IMR-90 (cell line): ENCODE data around the gene SEL1L. TPM values are rescaled to one million over a fixed set of nuclear protein-coding genes. Genes with fewer than 3 reads are reported as not detected.
A peak's percentile ranks its signal among the peaks of the same experiment; 100 is the strongest.

Experiments
- ATAC-seq: fragments of 200-7000 bp; cut with Tn5 transposase; 2 replicates; pipeline ENCODE4 v1.9.1; 2020; ENCODE audit warnings: low read depth, mild to moderate bottlenecking, moderate library complexity
- BruUV-seq: library from RNA; stranded (reverse); fragments of 400-500 nt; replicated peaks from 2 replicates; lab custom pipeline; 2021; lab: Mats Ljungman, UMichigan
- CTCF ChIA-PET: fragments of 300-600 bp; formaldehyde crosslinking; extraction: SDS; loops from one replicate; lab custom pipeline; 2021; ENCODE audit warnings: antibody characterized with exemption; lab: Yijun Ruan, JAX
- POLR2A ChIA-PET: fragments of 300-600 bp; sonication (Branson Sonifier 250); formaldehyde crosslinking; loops from one replicate; lab custom pipeline; 2022; ENCODE audit warnings: antibody characterized with exemption; ENCODE audit not compliant: unreplicated experiment; lab: Charles Lee
- DNase-seq: peaks from one replicate; pipeline ENCODE4 v3.0.0; 2013
- H2AFZ ChIP-seq: replicated peaks from 2 replicates; pipeline ENCODE3; 2013; ENCODE audit warnings: low read length, mild to moderate bottlenecking; ENCODE audit not compliant: poor library complexity
- H2AK5ac ChIP-seq: 2 replicates; pipeline ENCODE4 v1.6.1; 2013; ENCODE audit warnings: low read depth, low read length, inconsistent platforms
- H2AK9ac ChIP-seq: replicated peaks from 2 replicates; pipeline ENCODE3; 2013; ENCODE audit warnings: mild to moderate bottlenecking, low read depth, low read length, moderate library complexity; ENCODE audit not compliant: poor library complexity
- H2BK120ac ChIP-seq: 2 replicates; pipeline ENCODE4 v1.6.1; 2013; ENCODE audit warnings: low read depth, low read length, inconsistent platforms
- H2BK15ac ChIP-seq: 3 replicates; pipeline ENCODE4 v1.6.1; 2013; ENCODE audit warnings: low read depth, low read length, inconsistent platforms
- H2BK20ac ChIP-seq: 2 replicates; pipeline ENCODE4 v1.6.1; 2013; ENCODE audit warnings: low read depth, mild to moderate bottlenecking, inconsistent platforms, low read length, moderate library complexity
- H2BK5ac ChIP-seq: 2 replicates; pipeline ENCODE4 v1.6.1; 2013; ENCODE audit warnings: mild to moderate bottlenecking, low read depth, low read length, inconsistent platforms; ENCODE audit not compliant: poor library complexity, severe bottlenecking
- H3K14ac ChIP-seq: replicated peaks from 2 replicates; pipeline ENCODE4 v1.6.1; 2013; ENCODE audit warnings: low read depth, low read length, inconsistent platforms
- H3K18ac ChIP-seq: 2 replicates; pipeline ENCODE4 v1.6.1; 2013; ENCODE audit warnings: low read depth, low read length, control low read depth
- H3K23ac ChIP-seq: 2 replicates; pipeline ENCODE4 v1.6.1; 2013; ENCODE audit warnings: low read depth, low read length, inconsistent platforms
- H3K27ac ChIP-seq: 2 replicates; pipeline ENCODE4 v1.5.1; 2013; ENCODE audit warnings: mild to moderate bottlenecking, control low read depth, low read length; ENCODE audit not compliant: insufficient read depth
- H3K27me3 ChIP-seq: 2 replicates; pipeline ENCODE4 v1.6.1; 2013; ENCODE audit warnings: low read length; ENCODE audit not compliant: control insufficient read depth, insufficient read depth
- H3K36me3 ChIP-seq: 2 replicates; pipeline ENCODE4 v1.6.1; 2013; ENCODE audit warnings: low read length, mixed read lengths; ENCODE audit not compliant: control insufficient read depth, insufficient read depth
- H3K4ac ChIP-seq: 2 replicates; pipeline ENCODE4 v1.6.1; 2013; ENCODE audit warnings: low read depth, low read length, inconsistent platforms
- H3K4me1 ChIP-seq: 2 replicates; pipeline ENCODE4 v1.6.1; 2013; ENCODE audit warnings: low read length, mixed read lengths; ENCODE audit not compliant: control insufficient read depth, insufficient read depth
- H3K4me2 ChIP-seq: 2 replicates; pipeline ENCODE4 v1.6.1; 2013; ENCODE audit warnings: low read depth, mild to moderate bottlenecking, control low read depth, low read length, moderate library complexity
- H3K4me3 ChIP-seq: 2 replicates; pipeline ENCODE4 v1.5.1; 2013; ENCODE audit warnings: low read depth, mild to moderate bottlenecking, control low read depth, low read length, moderate library complexity; ENCODE audit not compliant: insufficient read depth
- H3K56ac ChIP-seq: 2 replicates; pipeline ENCODE4 v1.6.1; 2013; ENCODE audit warnings: low read length, inconsistent platforms; ENCODE audit not compliant: insufficient read depth; ENCODE audit errors: extremely low read depth
- H3K79me1 ChIP-seq, 2 experiments: 2 replicates each; pipeline ENCODE4 v1.6.1; 2013; ENCODE audit warnings: low read length in 2 of 2, inconsistent platforms in 1 of 2, low read depth in 1 of 2
- H3K9ac ChIP-seq: 2 replicates; pipeline ENCODE4 v1.6.1; 2013; ENCODE audit warnings: low read depth, low read length, control low read depth
- H3K9me1 ChIP-seq: 2 replicates; pipeline ENCODE4 v1.6.1; 2013; ENCODE audit warnings: low read length, inconsistent platforms; ENCODE audit not compliant: insufficient read depth
- H3K9me3 ChIP-seq: 2 replicates; pipeline ENCODE4 v1.6.1; 2013; ENCODE audit warnings: low read length; ENCODE audit not compliant: control insufficient read depth, insufficient read depth
- H4K20me1 ChIP-seq: 2 replicates; pipeline ENCODE4 v1.6.1; 2013; ENCODE audit warnings: low read length, inconsistent platforms; ENCODE audit not compliant: insufficient read depth
- H4K5ac ChIP-seq: 2 replicates; pipeline ENCODE4 v1.6.1; 2013; ENCODE audit warnings: mild to moderate bottlenecking, low read depth, low read length, control low read depth
- H4K8ac ChIP-seq, 2 experiments: 2 replicates each; pipeline ENCODE4 v1.6.1; 2013; ENCODE audit warnings: low read depth in 2 of 2, low read length in 2 of 2, control low read depth in 1 of 2, inconsistent platforms in 1 of 2
- H4K91ac ChIP-seq: 2 replicates; pipeline ENCODE4 v1.6.1; 2013; ENCODE audit warnings: low read depth, low read length, inconsistent platforms; ENCODE audit not compliant: insufficient read depth
- BHLHE40 ChIP-seq: fragments of 150-350 bp; IDR thresholded peaks from 2 replicates; pipeline ENCODE4 v1.6.1; 2016; ENCODE audit warnings: mild to moderate bottlenecking, low read depth, low read length
- CHD1 ChIP-seq: IDR thresholded peaks from 2 replicates; pipeline ENCODE4 v1.6.1; 2012; ENCODE audit warnings: low read depth, low read length, improper control_type of control experiment
- MAZ ChIP-seq: IDR thresholded peaks from 2 replicates; pipeline ENCODE4 v1.6.1; 2012; ENCODE audit warnings: low read depth, mild to moderate bottlenecking, low read length, improper control_type of control experiment, moderate library complexity, borderline replicate concordance
- MXI1 ChIP-seq: IDR thresholded peaks from 2 replicates; pipeline ENCODE4 v1.6.1; 2012; ENCODE audit warnings: low read depth, mild to moderate bottlenecking, low read length, moderate library complexity, borderline replicate concordance
- POLR2A ChIP-seq: IDR thresholded peaks from 2 replicates; pipeline ENCODE4 v1.6.1; 2012; ENCODE audit warnings: mild to moderate bottlenecking, low read depth, low read length
- RFX5 ChIP-seq: IDR thresholded peaks from 2 replicates; pipeline ENCODE4 v1.8.0; 2012; ENCODE audit warnings: low read depth, mild to moderate bottlenecking, low read length, moderate library complexity
- WGBS, 2 experiments: methylation state at CpG; one replicate each; pipeline versions ENCODE4 v1.1.5 to v1.1.7; 2013; ENCODE audit warnings: missing lambda C conversion rate in 2 of 2; ENCODE audit not compliant: insufficient read length in 1 of 2; ENCODE audit errors: extremely low coverage in 2 of 2; 5-methylcytosine and 5-hydroxymethylcytosine counted together
- dilution Hi-C: fragments of 300-500 bp; cut with HindIII; formaldehyde crosslinking; loops from one replicate; pipeline ENCODE4 v1.14.3; 2018; ENCODE audit warnings: low sequenced_read_pairs; ENCODE audit not compliant: unreplicated experiment
- in situ Hi-C: fragments of 300-500 bp; cut with MboI; formaldehyde crosslinking; loops from 3 replicates; pipeline ENCODE4 v1.14.3; 2019; ENCODE audit warnings: low sequenced_read_pairs, inconsistent platforms, mixed read lengths
- intact Hi-C: fragments of 100-400 bp; cut with micrococcal nuclease; formaldehyde crosslinking; loops from 2 replicates; pipeline ENCODE4 v1.10.0; 2022
- polyA plus RNA-seq, 3 experiments: library from polyadenylated mRNA; depleted of rRNA; stranded (reverse); fragments of >200 nt; gene quantifications; 2 replicates each; pipeline ENCODE4 v1.2.3, GENCODE V29; 2012; ENCODE audit warnings: low replicate concordance in 1 of 3
- total RNA-seq: library from RNA; depleted of rRNA; stranded (reverse); fragments of >200 nt; gene quantifications from 2 replicates; pipeline ENCODE4 v1.2.3, GENCODE V29; 2012
- TF ChIP-seq, protein P1 (sequence below): fragments of 150-350 bp; IDR thresholded peaks from 2 replicates; pipeline ENCODE4 v1.6.1; 2017; ENCODE audit warnings: mild to moderate bottlenecking, antibody characterized with exemption, low read length, low read depth
- TF ChIP-seq, protein P2 (sequence below): conservative IDR thresholded peaks from 2 replicates; pipeline ENCODE4 v1.5.1; 2012; ENCODE audit warnings: mild to moderate bottlenecking, low read depth, low read length, improper control_type of control experiment
- TF ChIP-seq, protein P3 (sequence below): fragments of 150-350 bp; IDR thresholded peaks from 2 replicates; pipeline ENCODE4 v1.6.1; 2016; ENCODE audit warnings: low read depth, mild to moderate bottlenecking, low read length, moderate library complexity, borderline replicate concordance

SEL1L gene
- total and polyA plus RNA-seq, 2 of the 4 experiments (the other 2 are of a cell fraction) = 21.0 to 62.4 TPM

DNA sequence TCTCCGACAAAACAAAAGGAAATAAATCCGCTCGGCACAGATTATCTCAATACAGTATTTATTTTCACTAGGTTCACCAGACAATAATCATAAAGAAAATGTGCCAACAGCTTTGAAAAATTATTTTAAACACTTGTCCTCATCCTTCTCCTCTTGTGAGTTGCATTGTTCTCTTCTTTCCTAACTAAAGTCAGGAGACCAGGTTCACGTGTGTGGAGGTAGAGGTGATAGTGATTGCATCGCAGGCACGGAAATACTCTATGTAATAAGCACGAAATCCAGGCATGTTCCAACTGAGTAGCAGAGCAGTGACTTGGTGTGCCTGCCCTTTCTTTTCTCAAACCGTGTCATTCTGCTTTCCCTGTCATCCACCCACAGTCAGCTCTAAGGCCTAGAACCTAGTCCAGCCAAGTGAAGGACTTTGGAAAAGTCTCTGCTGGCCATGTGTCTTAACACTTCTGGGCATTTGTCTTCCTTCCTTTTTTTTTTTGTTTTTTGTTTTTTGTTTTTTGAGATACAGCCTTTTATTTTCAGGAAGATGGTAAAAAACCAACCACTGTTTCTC, 939 bp upstream of the SEL1L start (continued):
- TF ChIP-seq, protein P1, sequence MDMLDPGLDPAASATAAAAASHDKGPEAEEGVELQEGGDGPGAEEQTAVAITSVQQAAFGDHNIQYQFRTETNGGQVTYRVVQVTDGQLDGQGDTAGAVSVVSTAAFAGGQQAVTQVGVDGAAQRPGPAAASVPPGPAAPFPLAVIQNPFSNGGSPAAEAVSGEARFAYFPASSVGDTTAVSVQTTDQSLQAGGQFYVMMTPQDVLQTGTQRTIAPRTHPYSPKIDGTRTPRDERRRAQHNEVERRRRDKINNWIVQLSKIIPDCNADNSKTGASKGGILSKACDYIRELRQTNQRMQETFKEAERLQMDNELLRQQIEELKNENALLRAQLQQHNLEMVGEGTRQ = no peak
- TF ChIP-seq CHD1 (no peak), POLR2A (no peak)

DNA sequence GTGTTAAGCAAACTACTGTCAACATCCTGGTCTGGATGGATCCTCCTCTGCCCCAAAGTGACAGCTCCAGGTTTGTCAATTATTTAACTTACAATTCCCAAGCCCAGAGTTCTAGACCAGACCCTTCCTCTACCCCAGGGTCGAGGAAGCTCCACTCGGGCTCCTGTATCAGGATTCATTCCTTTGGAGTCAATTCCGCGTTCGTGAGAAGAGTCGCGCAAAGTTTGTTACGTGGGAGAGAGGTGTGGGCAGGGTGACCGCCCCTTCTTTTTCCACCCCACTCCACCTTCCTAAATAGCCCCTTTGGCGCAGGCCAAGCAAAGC, 479 bp downstream of the SEL1L start:
- DNase-seq (no peak), ATAC-seq (no peak)
- Histone ChIP-seq H2AK9ac (peak overlapping the region; percentile 49), H4K20me1 (no peaks in the 10 kb centered on the region; the same call in 1 of the 2 replicates), H4K5ac (peak overlapping the region; percentile 13; the same call in 1 of the 2 replicates), H3K4ac (peak overlapping the region; percentile 55), H2BK120ac (no peak overlapping the region), H3K79me1 (peaks cover 10 to 11% of the 10 kb centered on the region in 2 experiments; a peak in 3 of 4 replicates), H3K4me1 (no peaks in the 10 kb centered on the region), H3K9me3 (no peaks in the 10 kb centered on the region), H3K23ac (no peak overlapping the region; the same call in 1 of the 2 replicates), H2BK5ac (no peak overlapping the region), H2BK15ac (no peak overlapping the region), H2AFZ (peak overlapping the region; percentile 93), H3K27me3 (no peaks in the 10 kb centered on the region), H3K14ac (no peak overlapping the region), H3K27ac (peak overlapping the region; percentile 77), H4K8ac (peak overlapping the region; percentile 52 to 64; a peak in 3 of 4 replicates), H3K9ac (peak overlapping the region; percentile 79), H2BK20ac (no peak overlapping the region), H3K9me1 (no peaks in the 10 kb centered on the region), H3K36me3 (peaks cover 2% of the 10 kb centered on the region; the same call in 1 of the 2 replicates), H3K56ac (no peak overlapping the region), H3K4me3 (peak overlapping the region; percentile 96), H3K18ac (no peak overlapping the region), H2AK5ac (0 out of 2 replicates have a peak overlapping the region, but pooled peaks have one; percentile 13), H4K91ac (no peak overlapping the region), H3K4me2 (peak overlapping the region; percentile 91)
- POLR2A ChIA-PET = no interaction called here
- dilution Hi-C loops = no loop called here
- BruUV-seq = no TSS peak
- intact Hi-C loops = no loop called here
- TF ChIP-seq BHLHE40 (no peak), RFX5 (no peak), MAZ (no peak), MXI1 (no peak)
- TF ChIP-seq, protein P1 = no peak
- TF ChIP-seq, protein P2, sequence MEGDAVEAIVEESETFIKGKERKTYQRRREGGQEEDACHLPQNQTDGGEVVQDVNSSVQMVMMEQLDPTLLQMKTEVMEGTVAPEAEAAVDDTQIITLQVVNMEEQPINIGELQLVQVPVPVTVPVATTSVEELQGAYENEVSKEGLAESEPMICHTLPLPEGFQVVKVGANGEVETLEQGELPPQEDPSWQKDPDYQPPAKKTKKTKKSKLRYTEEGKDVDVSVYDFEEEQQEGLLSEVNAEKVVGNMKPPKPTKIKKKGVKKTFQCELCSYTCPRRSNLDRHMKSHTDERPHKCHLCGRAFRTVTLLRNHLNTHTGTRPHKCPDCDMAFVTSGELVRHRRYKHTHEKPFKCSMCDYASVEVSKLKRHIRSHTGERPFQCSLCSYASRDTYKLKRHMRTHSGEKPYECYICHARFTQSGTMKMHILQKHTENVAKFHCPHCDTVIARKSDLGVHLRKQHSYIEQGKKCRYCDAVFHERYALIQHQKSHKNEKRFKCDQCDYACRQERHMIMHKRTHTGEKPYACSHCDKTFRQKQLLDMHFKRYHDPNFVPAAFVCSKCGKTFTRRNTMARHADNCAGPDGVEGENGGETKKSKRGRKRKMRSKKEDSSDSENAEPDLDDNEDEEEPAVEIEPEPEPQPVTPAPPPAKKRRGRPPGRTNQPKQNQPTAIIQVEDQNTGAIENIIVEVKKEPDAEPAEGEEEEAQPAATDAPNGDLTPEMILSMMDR = no peak
- TF ChIP-seq, protein P3, sequence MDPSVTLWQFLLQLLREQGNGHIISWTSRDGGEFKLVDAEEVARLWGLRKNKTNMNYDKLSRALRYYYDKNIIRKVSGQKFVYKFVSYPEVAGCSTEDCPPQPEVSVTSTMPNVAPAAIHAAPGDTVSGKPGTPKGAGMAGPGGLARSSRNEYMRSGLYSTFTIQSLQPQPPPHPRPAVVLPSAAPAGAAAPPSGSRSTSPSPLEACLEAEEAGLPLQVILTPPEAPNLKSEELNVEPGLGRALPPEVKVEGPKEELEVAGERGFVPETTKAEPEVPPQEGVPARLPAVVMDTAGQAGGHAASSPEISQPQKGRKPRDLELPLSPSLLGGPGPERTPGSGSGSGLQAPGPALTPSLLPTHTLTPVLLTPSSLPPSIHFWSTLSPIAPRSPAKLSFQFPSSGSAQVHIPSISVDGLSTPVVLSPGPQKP = no peak
- in situ Hi-C loops = no loop called here
- CTCF ChIA-PET = interaction anchor here (1.0 kb wide), 1 partner anchor 11 kb away, joined by 4 read pairs; no protein-coding TSS in a partner anchor
- WGBS, 2 experiments = no CpG with 5 or more reads among the region's 10 CpGs
